Limb (tissue), 2 donors: ENCODE data around the gene RASSF3.
"Not testable (repeated sequence)": the region's sequence is repeated elsewhere in the genome, so short reads cannot be mapped to it uniquely, and the experiment has no call there.

ENCODE experiments used
- DNase-seq, 2 donors: peaks; one replicate each; pipeline ENCODE4 v3.0.0-alpha.2; 2016; ENCODE audit errors: extremely low spot score in 2 of 2

Gene RASSF3

GRCh38 chr12:64595863-64596793, 14.2 kb upstream of the RASSF3 start:
- no peak for DNase-seq

- no peak for DNase-seq
Observed at GRCh38 chr12:64598831-64599230, 11.5 kb upstream of the RASSF3 start.

GRCh38 chr12:64600164-64600561, 10.1 kb upstream of the RASSF3 start:
- no peak for DNase-seq

GRCh38 chr12:64603183-64603841, 7.0 kb upstream of the RASSF3 start:
- DNase-seq, result no peak

- DNase-seq, result peak in 1 of 2 donors; percentile 39
Observed at GRCh38 chr12:64608901-64609535, 1.3 kb upstream of the RASSF3 start.

- DNase-seq, result no peak
Observed at GRCh38 chr12:64609536-64610078, 688 bp upstream of the RASSF3 start.

GRCh38 chr12:64610660-64611340, 505 bp downstream of the RASSF3 start:
- DNase-seq, result peak in 1 of 2 donors; percentile 74

- DNase-seq, result peak in 1 of 2 donors; percentile 54
Observed at GRCh38 chr12:64611341-64612284, 1.3 kb downstream of the RASSF3 start.

DNA sequence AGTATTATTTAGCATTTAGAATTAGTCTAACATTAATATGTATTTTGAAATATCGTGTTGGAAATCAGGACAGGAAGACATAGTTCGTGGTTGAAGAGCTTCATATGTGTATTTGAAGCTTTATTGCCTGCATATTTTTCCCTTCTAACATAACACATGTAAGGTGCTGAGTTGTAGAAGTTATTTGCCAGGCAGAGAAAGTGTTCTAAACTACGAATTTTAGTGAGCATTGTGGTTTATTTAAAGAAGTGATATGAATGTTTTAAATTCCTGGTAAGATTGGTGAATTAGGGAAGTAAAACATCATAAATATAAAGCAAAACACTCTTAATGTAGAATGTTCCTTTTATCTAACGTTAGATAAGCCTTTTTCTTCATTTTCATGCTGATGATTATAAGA, 2.5 kb downstream of the RASSF3 start:
- no peak for DNase-seq

DNA sequence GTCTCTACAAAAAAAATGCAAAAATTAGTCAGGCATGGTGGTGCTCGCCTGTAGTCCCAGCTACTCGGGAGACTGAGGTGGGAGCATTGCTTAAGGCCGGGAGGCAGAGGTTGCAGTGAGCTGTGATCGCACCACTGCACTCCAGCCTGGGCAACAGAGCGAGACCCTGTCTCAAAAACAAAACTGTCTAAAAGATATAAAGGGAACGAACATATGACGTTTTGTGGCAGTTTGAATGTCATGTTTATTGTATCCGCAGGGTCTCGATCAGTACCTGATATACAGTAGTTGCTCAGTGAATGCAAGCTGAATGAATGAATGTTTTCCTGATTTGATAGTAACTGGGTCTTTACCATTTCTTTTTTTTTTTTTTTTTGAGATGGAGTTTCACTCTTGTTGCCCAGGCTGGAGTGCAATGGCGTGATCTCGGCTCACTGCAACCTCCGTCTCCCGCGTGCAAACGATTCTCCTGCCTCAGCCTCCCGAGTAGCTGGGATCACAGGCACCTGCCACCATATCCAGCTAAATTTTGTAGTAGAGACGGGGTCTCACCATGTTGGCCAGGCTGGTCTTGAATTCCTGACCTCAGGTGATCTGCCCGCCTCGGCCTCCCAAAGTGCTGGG, 3.6 kb downstream of the RASSF3 start:
- DNase-seq, result not testable (repeated sequence)

DNA sequence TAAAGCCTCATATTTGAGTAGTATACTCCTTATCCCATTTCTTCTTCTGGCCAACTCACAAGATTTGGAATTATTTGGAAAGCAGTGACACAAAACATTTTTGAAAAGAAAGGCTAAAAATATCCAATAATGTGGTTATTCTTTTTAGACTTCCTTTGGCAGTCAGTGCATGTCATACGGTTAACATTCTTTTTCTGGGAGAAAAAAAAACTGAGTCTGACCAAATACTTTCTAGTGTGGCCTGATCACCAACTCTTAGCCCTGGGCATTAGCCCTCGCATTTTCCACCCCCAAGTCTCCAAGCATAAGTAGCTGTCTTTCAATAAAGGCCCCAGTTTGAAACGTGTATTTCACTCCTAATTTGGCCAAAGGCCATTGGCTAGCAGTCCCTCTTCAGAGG, 5.9 kb downstream of the RASSF3 start:
- no peak for DNase-seq

DNA sequence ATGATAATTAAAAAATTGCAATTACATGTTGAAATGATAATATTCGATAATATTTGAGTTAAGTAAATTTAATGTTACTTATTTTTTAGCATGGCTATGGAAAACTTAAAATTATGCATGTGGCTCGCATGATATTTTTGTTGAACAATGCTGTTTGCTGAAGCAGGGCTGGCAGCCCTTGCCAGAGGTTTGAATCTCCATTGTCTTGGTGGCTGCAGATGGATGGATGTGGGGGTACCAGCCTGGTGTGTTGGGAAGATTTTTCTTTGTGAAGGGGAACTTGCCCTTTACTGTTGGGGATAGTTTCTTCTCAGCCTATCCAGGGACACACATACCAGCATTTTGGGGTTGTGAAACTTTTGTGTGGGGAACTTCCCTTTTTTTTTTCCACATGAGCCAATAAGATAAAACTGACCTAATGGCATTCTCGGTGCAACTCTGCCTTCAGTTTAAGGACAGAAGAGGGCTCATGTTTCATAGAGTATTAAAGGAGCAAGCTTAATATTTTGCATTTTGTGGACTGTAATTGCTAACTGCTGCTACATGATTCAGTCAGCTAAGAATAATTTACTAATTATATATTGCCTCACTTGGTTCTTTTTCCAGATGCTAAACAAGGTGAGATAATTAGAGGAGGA, 8.8 kb downstream of the RASSF3 start:
- no peak for DNase-seq

- DNase-seq, result no peak
Observed at GRCh38 chr12:64621257-64621942, 11.1 kb downstream of the RASSF3 start.

DNA sequence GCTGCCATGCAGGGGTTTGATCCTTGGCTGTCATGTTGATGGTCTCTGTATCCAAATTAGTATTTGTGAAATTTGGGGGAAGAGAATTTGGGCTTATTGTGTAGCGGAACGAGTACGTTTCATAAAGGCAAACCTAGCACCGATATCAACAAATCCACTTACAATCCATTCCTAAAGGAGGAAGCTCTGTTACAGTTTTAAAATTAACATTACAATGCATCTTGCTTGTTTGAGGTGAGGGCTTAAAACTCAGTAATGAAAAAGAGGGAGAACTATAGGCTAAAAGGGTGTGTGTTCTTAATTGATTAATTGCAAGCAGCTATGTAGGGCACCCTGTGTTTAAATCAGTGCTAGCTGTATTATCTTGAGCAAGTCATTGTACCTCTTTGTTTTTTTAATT, 13.7 kb downstream of the RASSF3 start:
- DNase-seq, result no peak

- no peak for DNase-seq
Observed at GRCh38 chr12:64625243-64626077, 15.2 kb downstream of the RASSF3 start.

DNA sequence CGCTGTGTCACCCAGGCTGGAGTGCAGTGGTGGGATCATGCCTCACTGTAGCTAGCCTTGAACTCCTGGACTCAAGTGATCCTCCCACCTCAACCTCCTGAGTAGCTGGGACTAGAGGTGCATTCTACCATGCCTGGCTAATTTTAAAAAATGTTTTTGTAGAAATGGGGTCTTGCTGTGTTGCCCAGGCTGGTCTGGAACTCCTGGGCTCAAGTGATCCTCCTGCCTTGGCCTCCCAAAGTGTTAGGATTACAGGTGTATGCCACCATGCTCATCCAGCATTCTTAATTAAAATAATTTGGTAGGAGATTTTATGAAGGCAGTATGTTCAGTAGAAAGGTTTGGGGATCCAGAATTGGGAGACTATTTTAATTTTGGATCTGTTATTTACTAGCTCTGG, 16.3 kb downstream of the RASSF3 start:
- DNase-seq, result not testable (repeated sequence)

GRCh38 chr12:64627771-64628170, 17.5 kb downstream of the RASSF3 start:
- DNase-seq, result no peak

DNA sequence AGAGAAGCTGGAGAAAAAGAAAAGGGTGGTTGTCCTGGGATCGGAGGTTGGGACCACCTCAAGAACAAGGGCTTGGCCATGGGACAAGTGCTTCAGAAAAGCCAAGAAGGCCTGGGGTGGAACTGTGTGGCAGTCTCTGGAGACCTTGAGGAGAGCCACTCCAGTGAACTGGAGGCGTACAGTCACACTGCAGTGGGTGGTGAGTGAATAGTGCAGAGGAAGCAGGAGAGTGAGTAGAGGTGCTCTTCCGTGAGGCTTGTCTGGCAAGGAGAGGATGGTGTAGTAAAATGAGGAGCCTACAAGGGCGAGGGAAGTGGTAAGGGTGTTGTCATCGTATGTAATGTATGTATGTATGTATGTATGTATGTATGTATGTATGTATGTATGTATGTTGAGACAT, 20.9 kb downstream of the RASSF3 start:
- DNase-seq, result no peak
